VCaP (cell line): ENCODE results near the gene BCLAF3.

Experiments
- H3K27ac ChIP-seq: fragments of 450-650 bp; 2 replicates; pipeline ENCODE4 v1.5.1; 2017
- CTCF ChIP-seq: fragments of 450-650 bp; conservative IDR thresholded peaks from 2 replicates; pipeline ENCODE4 v1.5.1; 2017; ENCODE audit warnings: mild to moderate bottlenecking, moderate library complexity

BCLAF3 gene

DNA sequence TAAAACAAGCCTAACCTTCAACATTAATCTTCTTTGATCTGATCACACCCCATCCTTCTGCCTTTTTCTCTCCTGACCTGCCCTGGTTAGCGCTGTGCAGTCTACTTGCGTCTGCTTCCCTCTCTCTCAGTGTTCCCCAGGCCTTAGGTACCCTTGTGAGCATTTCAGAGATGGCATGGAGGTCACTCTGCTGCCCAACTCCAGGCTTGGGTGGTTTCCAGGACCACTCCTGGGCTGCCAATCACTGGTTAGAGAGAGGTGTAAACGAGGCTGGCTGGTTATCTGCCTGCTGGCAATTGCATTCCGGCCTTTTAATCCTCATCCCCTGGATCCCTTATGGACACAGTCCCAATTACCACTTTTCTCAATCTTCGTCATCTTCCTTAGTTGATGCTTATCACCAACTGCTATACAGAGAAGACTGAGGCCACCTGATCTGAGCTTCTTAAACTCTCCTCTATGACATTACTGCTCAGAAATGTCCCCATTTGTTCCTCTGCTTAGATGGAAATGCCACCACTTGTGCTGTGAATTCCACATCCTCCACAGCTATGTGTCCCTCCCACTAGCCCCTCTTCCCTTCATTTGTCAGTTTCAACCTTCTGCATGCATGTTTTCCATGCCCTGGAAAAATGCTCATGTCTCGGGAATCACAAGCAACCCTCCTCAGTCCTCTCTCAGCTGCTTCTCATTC, 29.0 kb upstream of the BCLAF3 start:
- TF ChIP-seq CTCF, result no peak

GRCh38 chrX:20016616-20016945, 25.7 kb upstream of the BCLAF3 start:
- no peak for TF ChIP-seq CTCF

More for the DNA sequence above, 29.0 kb upstream of the BCLAF3 start:
- no peak overlapping the region for H3K27ac ChIP-seq

GRCh38 chrX:20015945-20016615, 25.2 kb upstream of the BCLAF3 start:
- no peak for TF ChIP-seq CTCF
- no peak overlapping the region for H3K27ac ChIP-seq

More at GRCh38 chrX:20016616-20016945, 25.7 kb upstream of the BCLAF3 start:
- H3K27ac ChIP-seq, result no peak overlapping the region

GRCh38 chrX:20015422-20015821, 24.6 kb upstream of the BCLAF3 start:
- no peak overlapping the region for H3K27ac ChIP-seq
- TF ChIP-seq CTCF, result no peak

- TF ChIP-seq CTCF, result no peak
- peak overlapping the region; percentile 19; the same call in 1 of the 2 replicates for H3K27ac ChIP-seq
These were observed 20.7 kb upstream of the BCLAF3 start for GRCh38 chrX:20011608-20012007.

DNA sequence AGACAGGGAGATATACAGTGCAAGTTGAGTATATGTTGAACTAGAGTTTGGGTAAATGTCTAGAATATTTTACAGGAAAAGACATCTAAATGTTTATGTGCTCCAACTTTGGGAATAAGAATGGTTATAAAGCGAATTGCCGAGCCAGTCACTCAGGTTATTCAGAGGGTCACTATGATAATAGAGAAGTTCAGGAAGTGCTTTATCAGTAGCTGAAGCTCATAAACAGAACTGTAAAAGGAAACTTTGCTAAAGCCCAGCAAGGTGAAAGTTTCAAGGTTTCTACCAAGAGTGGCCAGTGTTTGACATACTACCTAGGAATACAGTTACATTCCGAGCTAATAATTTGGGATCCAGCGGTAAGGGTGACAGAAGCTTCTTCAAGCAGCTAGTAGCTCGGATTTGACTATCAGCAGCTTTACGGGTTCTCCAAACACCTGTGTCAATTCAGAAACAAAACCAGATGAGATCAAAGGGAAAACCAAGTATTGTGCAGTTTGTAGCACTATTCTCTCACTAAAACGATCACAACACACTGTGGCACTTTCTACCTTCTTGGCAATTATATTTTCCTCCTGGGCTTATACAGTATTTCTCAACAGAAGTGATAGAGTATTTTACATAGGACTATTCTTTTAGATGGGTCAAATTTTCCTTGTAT, 17.2 kb upstream of the BCLAF3 start:
- peak overlapping the region; percentile 95 for H3K27ac ChIP-seq
- TF ChIP-seq CTCF, result no peak

DNA sequence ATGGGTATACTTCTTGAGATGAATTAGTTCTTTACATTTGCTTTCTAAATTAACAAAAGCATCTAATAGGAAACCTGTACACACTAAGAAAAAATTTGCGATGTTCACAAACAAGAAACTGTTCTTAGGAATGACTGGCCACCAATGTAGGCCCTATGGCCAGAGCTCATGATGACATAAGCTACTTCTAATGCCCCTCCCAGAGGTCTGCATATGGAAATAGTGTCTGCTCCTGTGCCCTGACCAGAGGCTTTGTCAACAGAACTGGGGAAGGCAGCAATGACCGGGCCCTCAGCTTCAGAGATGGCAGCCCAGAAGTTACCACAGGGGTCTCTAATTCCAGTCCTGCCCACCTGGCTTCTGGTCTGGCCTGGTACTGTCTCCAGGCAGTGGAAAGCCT, 15.0 kb upstream of the BCLAF3 start:
- H3K27ac ChIP-seq, result peak overlapping the region; percentile 95
- TF ChIP-seq CTCF, result no peak
